Upper lobe of left lung (tissue), 4 donors: Measurements from ENCODE around the gene IYD.

Source experiments
- CTCF ChIP-seq, 6 experiments: fragments of 450-650 bp in 4 of 6; fragments of 200-600 bp in 2 of 6; sonication (generic) in 2 of 6; IDR thresholded peaks; one replicate each; pipeline ENCODE4 v1.5.1; 2016 to 2019; ENCODE audit warnings: antibody characterized with exemption in 6 of 6
- EP300 ChIP-seq, 4 donors: sonication (generic); formaldehyde crosslinking; IDR thresholded peaks; one replicate each; pipeline ENCODE4 v1.5.1; 2017; ENCODE audit warnings: antibody characterized with exemption in 4 of 4, control low read depth in 2 of 4
- POLR2A ChIP-seq, 4 donors: fragments of 450-650 bp; IDR thresholded peaks; one replicate each; pipeline ENCODE4 v1.5.1; 2016 to 2017; ENCODE audit warnings: antibody characterized with exemption in 4 of 4, mild to moderate bottlenecking in 2 of 4
- POLR2AphosphoS5 ChIP-seq, 2 donors: sonication (generic); formaldehyde crosslinking; IDR thresholded peaks; one replicate each; pipeline ENCODE4 v1.5.1; 2017; ENCODE audit warnings: antibody characterized with exemption in 2 of 2

GRCh38 chr6:150453357-150453756 lies 84.5 kb downstream of the IYD start:
- TF ChIP-seq POLR2AphosphoS5 (IDR thresholded peaks at IDR 0.05), result no peak
- no peak for TF ChIP-seq CTCF (IDR thresholded peaks at IDR 0.05)
- TF ChIP-seq POLR2A (IDR thresholded peaks at IDR 0.05), result no peak
- TF ChIP-seq EP300 (IDR thresholded peaks at IDR 0.05), result no peak
